Measurements from ENCODE around the gene FGF16.
"Not testable (repeated sequence)": the region's sequence is repeated elsewhere in the genome, so short reads cannot be mapped to it uniquely, and the experiment has no call there.

FGF16 gene

GRCh38 chrX:77446029-77446585, 1.1 kb upstream of the FGF16 start:
- in situ Hi-C loops (cut with MboI; ENCODE audit: low sequenced_read_pairs), result no loop called here

- in situ Hi-C loops (cut with MboI; ENCODE audit: low sequenced_read_pairs), result no loop called here
Observed at GRCh38 chrX:77447653-77448569, 722 bp downstream of the FGF16 start.

- in situ Hi-C loops (cut with MboI; ENCODE audit: low sequenced_read_pairs), result no loop called here
Observed at GRCh38 chrX:77450415-77450814, 3.2 kb downstream of the FGF16 start.

DNA sequence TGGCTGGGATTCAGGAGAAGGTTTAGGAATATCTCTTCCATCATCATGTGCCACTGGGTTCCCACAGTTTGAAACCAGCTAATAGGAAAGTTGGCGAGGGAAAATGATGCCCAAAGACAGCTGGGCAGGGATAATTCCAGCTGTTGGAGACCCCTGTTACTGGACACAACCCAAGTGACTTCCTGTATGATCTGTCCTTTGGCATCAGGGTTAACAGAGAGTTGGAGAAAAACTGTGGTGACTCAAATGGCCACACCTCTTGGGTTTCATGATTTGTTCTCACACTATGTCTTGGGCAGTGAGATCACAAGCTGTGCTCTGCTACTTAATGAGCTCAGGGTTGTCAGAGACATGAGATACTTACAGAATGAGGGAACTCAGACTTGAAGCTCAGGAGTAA, 3.8 kb downstream of the FGF16 start:
- in situ Hi-C loops (cut with MboI; ENCODE audit: low sequenced_read_pairs), result no loop called here

DNA sequence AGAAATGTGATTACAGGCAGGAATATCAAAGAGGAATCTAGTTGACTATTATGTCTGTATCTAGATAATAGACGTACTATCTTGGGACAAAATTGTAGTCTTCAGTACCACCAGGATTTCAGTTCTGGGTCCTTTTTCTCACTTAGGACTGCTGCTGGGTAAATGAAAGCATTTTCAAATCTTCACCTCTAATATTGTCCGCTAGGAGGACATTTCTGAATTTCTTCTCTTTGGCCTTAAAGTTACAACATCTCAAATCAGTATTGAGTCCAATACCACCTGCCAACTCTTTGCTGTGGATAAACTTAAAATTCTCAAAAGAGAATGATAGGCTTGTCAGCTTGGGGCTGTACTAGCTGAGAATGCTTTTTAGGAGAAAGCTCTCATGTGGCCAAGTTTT, 6.0 kb downstream of the FGF16 start:
- in situ Hi-C loops (cut with MboI; ENCODE audit: low sequenced_read_pairs), result no loop called here

DNA sequence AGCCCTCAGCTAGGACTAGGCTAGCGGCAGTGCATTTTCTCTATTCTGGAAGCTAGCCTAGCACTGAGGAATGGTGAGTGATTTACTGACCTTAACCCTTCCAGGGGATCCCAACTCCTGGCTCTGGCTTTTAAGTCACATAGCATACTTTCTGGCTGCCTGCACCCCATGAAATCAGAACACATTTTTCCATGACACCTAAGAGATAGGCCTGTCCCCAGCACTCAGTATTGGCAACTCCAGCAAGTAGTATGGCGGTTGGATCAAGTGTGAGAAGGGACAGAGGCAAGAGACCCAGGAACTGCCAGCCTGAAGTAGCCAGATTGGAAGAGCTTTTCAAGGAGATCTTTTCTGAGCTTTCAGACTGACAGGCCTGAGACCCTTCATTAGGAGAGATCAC, 8.2 kb downstream of the FGF16 start:
- in situ Hi-C loops (cut with MboI; ENCODE audit: low sequenced_read_pairs), result no loop called here

DNA sequence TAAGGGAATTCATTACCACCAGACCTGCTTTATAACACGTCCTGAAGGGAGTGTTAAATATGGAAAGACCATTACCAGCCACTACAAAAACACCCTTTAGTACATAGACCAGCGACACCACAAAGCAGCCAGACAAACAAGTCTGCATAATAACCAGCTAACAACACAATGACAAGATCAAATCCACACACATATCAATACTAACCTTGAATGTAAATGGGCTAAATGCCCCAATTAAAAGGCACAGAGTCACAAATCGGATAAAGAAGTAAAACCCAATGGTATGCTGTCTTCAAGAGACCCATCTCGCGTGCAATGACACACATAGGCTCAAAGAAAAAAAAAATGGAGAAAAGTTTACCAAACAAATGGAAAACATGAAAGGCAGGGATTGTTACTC, 36.9 kb downstream of the FGF16 start:
- in situ Hi-C loops (cut with MboI; ENCODE audit: low sequenced_read_pairs), result no loop called here

DNA sequence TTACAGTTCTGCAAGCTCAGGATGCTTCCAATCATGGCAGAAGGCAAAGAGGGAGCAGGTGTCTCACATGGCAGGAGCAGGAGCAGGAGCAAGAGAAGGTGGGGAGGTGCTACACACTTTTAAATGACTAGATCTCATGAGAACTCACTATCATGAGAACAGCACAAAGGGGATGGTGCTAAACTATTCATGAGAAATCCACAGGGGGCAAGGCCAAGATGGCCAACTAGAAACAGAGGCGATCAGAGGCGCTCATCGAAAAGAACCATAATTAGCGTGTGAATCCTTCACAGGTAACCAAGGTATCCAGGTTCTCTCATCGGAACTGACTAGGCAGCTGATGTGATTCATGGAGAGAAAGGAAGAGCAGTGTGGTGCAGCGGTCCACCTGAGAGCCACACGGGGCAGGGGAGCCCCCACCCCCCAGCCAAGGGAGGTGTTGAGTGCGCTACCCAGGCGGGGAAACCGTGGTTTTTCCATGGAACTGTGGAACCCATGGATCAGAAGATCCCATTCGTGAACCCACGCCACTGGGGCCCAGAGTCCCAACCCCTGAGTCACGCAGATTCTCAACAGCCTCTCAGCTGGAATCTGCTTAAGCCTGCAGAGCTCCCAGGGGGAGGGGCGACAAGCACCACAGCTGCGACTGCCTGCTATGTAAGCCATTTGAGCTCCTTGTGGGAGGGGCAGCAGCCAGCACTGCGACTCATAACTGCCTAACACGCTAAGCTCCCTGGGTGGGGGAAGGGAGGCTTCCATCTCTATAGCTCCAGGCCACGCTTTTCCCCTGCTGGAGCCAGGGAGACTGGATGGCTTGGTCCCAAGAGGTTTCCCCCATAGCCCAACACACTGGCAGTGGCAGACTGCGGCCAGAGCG, 46.7 kb downstream of the FGF16 start:
- in situ Hi-C loops (cut with MboI; ENCODE audit: low sequenced_read_pairs), result no loop called here

DNA sequence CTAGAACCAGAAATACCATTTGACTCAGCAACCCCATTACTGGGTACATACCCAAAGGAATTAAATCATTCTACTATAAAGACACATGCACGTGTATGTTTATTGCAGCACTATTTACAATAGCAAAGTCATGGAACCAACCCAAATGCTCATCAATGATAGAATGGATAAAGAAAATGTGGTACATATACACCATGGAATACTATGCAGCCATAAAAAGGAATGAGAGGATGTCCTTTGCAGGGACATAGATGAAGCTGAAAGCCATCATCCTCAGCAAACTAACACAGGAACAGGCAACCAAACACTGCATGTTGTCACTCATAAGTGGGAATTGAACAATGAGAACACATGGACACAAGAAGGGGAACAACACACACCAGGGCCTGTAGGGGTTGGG, 53.0 kb downstream of the FGF16 start:
- in situ Hi-C loops (cut with MboI; ENCODE audit: low sequenced_read_pairs), result not testable (repeated sequence)

GRCh38 chrX:77502951-77503525, 55.8 kb downstream of the FGF16 start:
- in situ Hi-C loops (cut with MboI; ENCODE audit: low sequenced_read_pairs), result no loop called here

- in situ Hi-C loops (cut with MboI; ENCODE audit: low sequenced_read_pairs), result no loop called here
Observed at GRCh38 chrX:77505227-77505626, 58.0 kb downstream of the FGF16 start.

All from HL-60/S4 treated with phorbol 12-myristate 13-acetate at 8.2 ng/mL for 4 days and 3 days (cell line).